ENCODE results near the gene SOBP. TPM values are rescaled to one million over a fixed set of nuclear protein-coding genes. Genes with fewer than 3 reads are reported as not detected.
A peak's percentile ranks its signal among the peaks of the same experiment; 100 is the strongest.

The SOBP gene
- total RNA-seq, 1 experiment from 2014 or later: 10.1 TPM

- TF ChIP-seq HMGXB4 (CRISPR knock-in tag; IDR thresholded peaks at IDR 0.05) (peak; percentile 82), SMAD3 (CRISPR knock-in tag; IDR thresholded peaks at IDR 0.05; ENCODE audit: borderline replicate concordance) (no peak), SP1 (CRISPR knock-in tag; conservative IDR thresholded peaks at IDR 0.05) (peak; percentile 94), MYBL2 (CRISPR knock-in tag; IDR thresholded peaks at IDR 0.05) (peak; percentile 74; the same call in 1 of the 2 replicates), ZBTB21 (CRISPR knock-in tag; IDR thresholded peaks at IDR 0.05; ENCODE audit: borderline replicate concordance) (peak; percentile 46; the same call in 1 of the 2 replicates)
Measured at GRCh38 chr6:107459283-107460082, 30.4 kb upstream of the SOBP start, which contains the start of gene PDSS2 (continued).

- POLR2A ChIA-PET: interaction anchor here (0.6 to 1.4 kb wide), 7 partner anchors 20 to 344 kb away, joined by 3 to 7 read pairs (median 4); partner anchors contain the start of gene BEND3
- Mint-ChIP-seq H3K4me3 (peak overlapping the region; percentile 81), H3K27me3 (ENCODE audit: low read depth) (no peaks in the 10 kb centered on the region), H3K27ac (peak overlapping the region; percentile 76; the same call in 1 of the 2 replicates), H3K9me3 (no peaks in the 10 kb centered on the region), H3K36me3 (no peaks in the 10 kb centered on the region), H3K4me1 (peaks cover 7% of the 10 kb centered on the region)
- DNase-seq (ENCODE audit: low spot score) (no peak), ATAC-seq (peak; percentile 15)
- CTCF ChIA-PET: interaction anchor here (0.6 to 2.3 kb wide), 22 partner anchors 8 to 346 kb away, joined by 3 to 31 read pairs (median 4); partner anchors contain the start of genes BEND3 and SOBP
- TF ChIP-seq CREB1 (CRISPR knock-in tag; IDR thresholded peaks at IDR 0.05): peak; percentile 15; the same call in 1 of the 2 replicates
- peak; percentile 4; the same call in 1 of the 2 replicates for TF ChIP-seq ETV6 (CRISPR knock-in tag; IDR thresholded peaks at IDR 0.05)
- TF ChIP-seq ZBTB43 (CRISPR knock-in tag; IDR thresholded peaks at IDR 0.05): no peak
Measured at GRCh38 chr6:107460083-107460631, 29.8 kb upstream of the SOBP start.

GRCh38 chr6:107466062-107466461 lies 23.9 kb upstream of the SOBP start:
- ChIA-PET CTCF (no interaction called here), POLR2A (no interaction called here)
- DNase-seq (ENCODE audit: low spot score) (no peak), ATAC-seq (peak; percentile 90)
- no peak overlapping the region for H3K4me3 Mint-ChIP-seq
- H3K9me3 Mint-ChIP-seq: no peaks in the 10 kb centered on the region
- TF ChIP-seq FOXP4 (CRISPR knock-in tag; IDR thresholded peaks at IDR 0.05) (no peak), NFATC4 (CRISPR knock-in tag; IDR thresholded peaks at IDR 0.05) (no peak), MAX (CRISPR knock-in tag; IDR thresholded peaks at IDR 0.05) (no peak), FOXK1 (CRISPR knock-in tag; IDR thresholded peaks at IDR 0.05) (no peak), GTF2I (CRISPR knock-in tag; conservative IDR thresholded peaks at IDR 0.05) (no peak), NR2C2 (CRISPR knock-in tag; IDR thresholded peaks at IDR 0.05) (no peak), OVOL2 (CRISPR knock-in tag; IDR thresholded peaks at IDR 0.05; ENCODE audit: borderline replicate concordance) (no peak), FOXJ3 (CRISPR knock-in tag; IDR thresholded peaks at IDR 0.05; ENCODE audit: borderline replicate concordance) (no peak), EMX1 (CRISPR knock-in tag; IDR thresholded peaks at IDR 0.05) (no peak), ZNF425 (CRISPR knock-in tag; conservative IDR thresholded peaks at IDR 0.05) (no peak)
- H3K36me3 Mint-ChIP-seq: no peaks in the 10 kb centered on the region
- no peaks in the 10 kb centered on the region for H3K27me3 Mint-ChIP-seq (ENCODE audit: low read depth)
- peaks cover 19% of the 10 kb centered on the region for H3K4me1 Mint-ChIP-seq
- H3K27ac Mint-ChIP-seq: peak overlapping the region; percentile 55

Measured in WTC11 (cell line).